Upper lobe of left lung (tissue), 6 donors: ENCODE results near the gene RNF4. TPM values are rescaled to one million over a fixed set of nuclear protein-coding genes. Genes with fewer than 3 reads are reported as not detected.
A peak's percentile ranks its signal among the peaks of the same experiment; 100 is the strongest.

Experiments
- ATAC-seq, 2 donors: fragments of 200-7000 bp; cut with Tn5 transposase; one replicate each; pipeline ENCODE4 v1.9.1; 2022; ENCODE audit warnings: mild to moderate bottlenecking in 2 of 2, moderate library complexity in 2 of 2; ENCODE audit not compliant: low FRiP score in 2 of 2
- DNase-seq, 2 donors: peaks; one replicate each; pipeline ENCODE4 v3.0.0-alpha.2; 2019 to 2020
- H3K27ac ChIP-seq, 4 donors: fragments of 200-600 bp; sonication (generic); one replicate each; pipeline ENCODE4 v1.5.1; 2016 to 2019
- H3K27me3 ChIP-seq, 4 donors: fragments of 200-600 bp; sonication (generic); one replicate each; pipeline ENCODE4 v1.5.1; 2017 to 2019
- H3K36me3 ChIP-seq, 4 donors: fragments of 200-600 bp; sonication (generic); one replicate each; pipeline ENCODE4 v1.5.1; 2016 to 2019
- H3K4me1 ChIP-seq, 4 donors: fragments of 200-600 bp; sonication (generic); one replicate each; pipeline ENCODE4 v1.5.1; 2018 to 2019
- H3K4me3 ChIP-seq, 4 donors: fragments of 200-600 bp; sonication (generic); one replicate each; pipeline ENCODE4 v1.5.1; 2017 to 2019; ENCODE audit warnings: mild to moderate bottlenecking in 2 of 4, moderate library complexity in 1 of 4
- H3K9me3 ChIP-seq, 4 donors: fragments of 200-600 bp; sonication (generic); one replicate each; pipeline ENCODE4 v1.5.1; 2018 to 2019
- EP300 ChIP-seq, 4 donors: sonication (generic); formaldehyde crosslinking; IDR thresholded peaks; one replicate each; pipeline ENCODE4 v1.5.1; 2017; ENCODE audit warnings: antibody characterized with exemption in 4 of 4, control low read depth in 2 of 4
- POLR2A ChIP-seq, 4 donors: fragments of 450-650 bp; IDR thresholded peaks; one replicate each; pipeline ENCODE4 v1.5.1; 2016 to 2017; ENCODE audit warnings: antibody characterized with exemption in 4 of 4, mild to moderate bottlenecking in 2 of 4
- POLR2AphosphoS5 ChIP-seq, 2 donors: sonication (generic); formaldehyde crosslinking; IDR thresholded peaks; one replicate each; pipeline ENCODE4 v1.5.1; 2017; ENCODE audit warnings: antibody characterized with exemption in 2 of 2
- WGBS, 2 donors: methylation state at CpG; one replicate each; pipeline ENCODE4 v1.1.5; 2017 to 2018; 5-methylcytosine and 5-hydroxymethylcytosine counted together
- total RNA-seq, 6 donors: library from RNA; depleted of rRNA in 4 of 6; stranded (reverse); fragments of >200 nt in 4 of 6; gene quantifications; one replicate each; pipeline versions ENCODE4 v1.1.0 to v1.2.1, GENCODE V29; 2016 to 2021
- TF ChIP-seq, protein P1 (sequence below), 6 experiments: fragments of 450-650 bp in 4 of 6; fragments of 200-600 bp in 2 of 6; sonication (generic) in 2 of 6; IDR thresholded peaks; one replicate each; pipeline ENCODE4 v1.5.1; 2016 to 2019; ENCODE audit warnings: antibody characterized with exemption in 6 of 6
- donor health status: DM: no; HTN: no; CAD: no; lungs with moderate emphysema.
- donor health status: DM: no; HTN: yes; CAD: no; lungs with severe emphysema.

The RNF4 gene
- total RNA-seq, 6 donors from 2014 or later, result 28.0 to 48.5 (median 43.3) TPM

DNA sequence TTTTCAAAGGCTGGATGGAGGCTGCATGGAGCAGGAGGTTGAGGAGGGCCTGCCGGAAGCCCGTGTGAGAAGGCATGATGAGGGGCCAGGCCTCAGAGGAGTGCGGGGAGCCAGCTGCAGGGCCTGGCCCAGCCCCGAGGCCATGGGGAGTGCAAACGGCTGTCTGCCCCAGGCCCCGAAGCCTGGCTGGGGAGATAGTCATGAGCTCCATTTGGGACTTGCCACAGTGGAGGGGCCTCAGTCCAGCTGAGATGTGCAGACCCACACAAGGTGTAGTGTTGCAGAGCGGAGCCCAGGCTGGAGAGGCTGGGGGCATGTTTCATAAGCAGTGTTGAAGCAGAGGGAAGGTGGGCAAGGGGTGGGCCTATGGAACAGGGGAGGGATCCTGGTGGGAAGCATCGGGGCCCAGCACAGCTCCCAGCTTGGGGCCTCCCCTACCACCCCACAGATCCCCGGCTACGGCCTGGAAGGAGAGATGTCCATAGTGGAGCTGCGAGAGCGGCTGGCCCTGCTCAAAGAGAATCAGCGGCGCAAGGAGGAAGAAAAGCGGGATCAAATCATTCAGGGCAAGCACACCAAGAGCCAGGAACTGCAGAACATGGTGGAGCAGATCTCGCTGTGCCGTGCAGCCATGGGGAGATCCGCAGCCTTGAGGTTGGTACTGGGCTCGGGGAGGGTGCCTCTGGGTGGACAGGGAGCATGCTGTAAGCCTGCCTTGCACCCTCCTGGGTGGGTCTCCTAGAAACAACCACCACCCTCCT, 9.1 kb upstream of the RNF4 start:
- ATAC-seq (peak in 1 of 2 donors; percentile 3), DNase-seq (peak in 1 of 2 donors; percentile 54)
- H3K4me3 ChIP-seq, result no peak overlapping the region
- WGBS, 2 donors, result 92 to 94% methylated on average over 18 to 19 of the region's 19 CpGs
- no peaks in the 10 kb centered on the region for H3K27me3 ChIP-seq
- H3K4me1 ChIP-seq, result peaks cover 9 to 15% (median 11%) of the 10 kb centered on the region in 4 donors
- H3K27ac ChIP-seq, result no peak overlapping the region
- no peak for TF ChIP-seq POLR2A (IDR thresholded peaks at IDR 0.05)
- TF ChIP-seq EP300 (IDR thresholded peaks at IDR 0.05), result no peak
- no peak for TF ChIP-seq POLR2AphosphoS5 (IDR thresholded peaks at IDR 0.05)
- TF ChIP-seq, protein P1, sequence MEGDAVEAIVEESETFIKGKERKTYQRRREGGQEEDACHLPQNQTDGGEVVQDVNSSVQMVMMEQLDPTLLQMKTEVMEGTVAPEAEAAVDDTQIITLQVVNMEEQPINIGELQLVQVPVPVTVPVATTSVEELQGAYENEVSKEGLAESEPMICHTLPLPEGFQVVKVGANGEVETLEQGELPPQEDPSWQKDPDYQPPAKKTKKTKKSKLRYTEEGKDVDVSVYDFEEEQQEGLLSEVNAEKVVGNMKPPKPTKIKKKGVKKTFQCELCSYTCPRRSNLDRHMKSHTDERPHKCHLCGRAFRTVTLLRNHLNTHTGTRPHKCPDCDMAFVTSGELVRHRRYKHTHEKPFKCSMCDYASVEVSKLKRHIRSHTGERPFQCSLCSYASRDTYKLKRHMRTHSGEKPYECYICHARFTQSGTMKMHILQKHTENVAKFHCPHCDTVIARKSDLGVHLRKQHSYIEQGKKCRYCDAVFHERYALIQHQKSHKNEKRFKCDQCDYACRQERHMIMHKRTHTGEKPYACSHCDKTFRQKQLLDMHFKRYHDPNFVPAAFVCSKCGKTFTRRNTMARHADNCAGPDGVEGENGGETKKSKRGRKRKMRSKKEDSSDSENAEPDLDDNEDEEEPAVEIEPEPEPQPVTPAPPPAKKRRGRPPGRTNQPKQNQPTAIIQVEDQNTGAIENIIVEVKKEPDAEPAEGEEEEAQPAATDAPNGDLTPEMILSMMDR (IDR thresholded peaks at IDR 0.05), result no peak
- H3K9me3 ChIP-seq, result no peaks in the 10 kb centered on the region
- no peaks in the 10 kb centered on the region for H3K36me3 ChIP-seq

DNA sequence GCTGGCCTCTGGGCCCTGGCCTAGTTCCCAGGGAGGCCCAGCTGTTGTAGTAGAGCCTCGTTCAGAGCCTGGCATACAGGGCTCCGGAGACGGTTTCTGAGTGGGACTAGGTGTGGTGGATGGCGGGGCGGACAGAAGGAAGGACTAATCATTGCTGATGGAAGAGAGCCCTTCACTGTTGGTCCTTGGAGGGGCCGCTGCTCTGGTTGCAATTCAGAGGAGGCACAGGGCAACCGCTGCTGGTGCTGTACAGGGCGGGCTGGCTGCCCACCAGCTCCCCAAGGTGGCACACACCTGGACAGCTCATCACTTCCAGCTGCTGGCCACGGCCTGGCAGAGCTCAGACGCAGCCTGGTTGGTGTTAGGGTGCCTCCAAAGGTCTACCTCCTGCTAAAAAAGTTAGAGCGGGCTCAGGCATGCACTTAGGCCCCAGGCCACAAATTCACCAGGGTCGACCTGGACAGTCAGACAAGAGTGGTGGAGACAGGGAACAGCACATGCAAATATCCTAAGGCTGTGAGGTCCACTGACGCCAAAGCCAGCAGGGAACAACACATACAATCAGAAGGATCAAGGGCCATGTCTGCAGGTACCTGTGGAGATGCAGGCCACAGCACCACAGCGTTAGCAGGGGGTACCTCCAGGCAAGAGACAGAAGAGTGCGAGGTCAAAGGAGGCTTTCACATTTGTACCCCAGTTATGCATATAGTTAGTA, 7.5 kb upstream of the RNF4 start:
- H3K4me3 ChIP-seq, result no peak overlapping the region
- ATAC-seq (no peak), DNase-seq (peak in 1 of 2 donors; percentile 47)
- peaks cover 9 to 15% (median 11%) of the 10 kb centered on the region in 4 donors for H3K4me1 ChIP-seq
- H3K9me3 ChIP-seq, result no peaks in the 10 kb centered on the region
- 87 to 88% methylated on average over 14 to 15 of the region's 15 CpGs for WGBS, 2 donors
- H3K27me3 ChIP-seq, result no peaks in the 10 kb centered on the region
- TF ChIP-seq POLR2A (IDR thresholded peaks at IDR 0.05), result no peak
- no peak for TF ChIP-seq EP300 (IDR thresholded peaks at IDR 0.05)
- TF ChIP-seq, protein P1 (IDR thresholded peaks at IDR 0.05), result no peak
- no peak for TF ChIP-seq POLR2AphosphoS5 (IDR thresholded peaks at IDR 0.05)
- H3K36me3 ChIP-seq, result no peaks in the 10 kb centered on the region
- H3K27ac ChIP-seq, result no peak overlapping the region

DNA sequence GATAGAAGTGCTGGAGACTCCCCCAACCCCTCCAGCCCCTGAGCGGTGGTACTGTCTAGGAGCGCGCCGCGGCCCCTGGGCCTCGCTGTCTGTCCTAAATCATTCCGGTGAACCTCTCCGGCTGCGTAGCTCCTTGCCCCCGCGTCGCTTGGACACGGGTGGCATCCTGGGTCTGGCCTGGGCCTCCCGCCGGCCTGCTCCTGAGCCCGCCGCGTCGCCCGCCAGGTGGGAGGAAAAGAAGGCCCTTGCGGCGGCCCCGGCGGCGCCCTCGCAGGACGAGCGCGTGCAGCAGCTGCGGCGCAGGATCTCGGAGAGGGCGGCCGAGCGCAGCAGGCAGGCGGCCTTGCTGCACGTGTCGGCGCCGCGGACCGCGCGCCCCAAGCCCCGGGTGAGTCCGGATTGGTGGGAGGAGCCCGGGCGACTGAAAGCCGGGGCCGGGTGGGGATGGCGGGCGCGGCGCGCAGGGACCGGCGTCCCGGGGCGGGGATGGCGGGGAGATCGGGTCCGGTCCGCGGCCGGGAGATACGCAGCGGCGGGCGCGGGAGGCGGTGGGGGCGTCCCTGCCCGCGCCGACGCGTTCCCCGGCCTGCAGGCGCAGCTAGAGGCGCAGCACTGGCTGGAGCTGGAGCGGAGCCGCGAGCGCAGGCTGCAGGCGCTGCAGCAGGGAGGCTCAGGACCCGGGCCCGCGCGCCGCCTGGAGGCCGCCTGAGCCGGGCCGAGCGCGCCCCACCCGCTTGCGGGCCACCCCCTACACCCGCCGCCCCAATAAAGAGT, 6.5 kb upstream of the RNF4 start:
- TF ChIP-seq, protein P1 (IDR thresholded peaks at IDR 0.05), result peak; percentile 50 to 77 (median 69)
- TF ChIP-seq POLR2A (IDR thresholded peaks at IDR 0.05), result no peak
- 10 to 22% methylated on average over 28 to 55 of the region's 99 CpGs for WGBS, 2 donors

DNA sequence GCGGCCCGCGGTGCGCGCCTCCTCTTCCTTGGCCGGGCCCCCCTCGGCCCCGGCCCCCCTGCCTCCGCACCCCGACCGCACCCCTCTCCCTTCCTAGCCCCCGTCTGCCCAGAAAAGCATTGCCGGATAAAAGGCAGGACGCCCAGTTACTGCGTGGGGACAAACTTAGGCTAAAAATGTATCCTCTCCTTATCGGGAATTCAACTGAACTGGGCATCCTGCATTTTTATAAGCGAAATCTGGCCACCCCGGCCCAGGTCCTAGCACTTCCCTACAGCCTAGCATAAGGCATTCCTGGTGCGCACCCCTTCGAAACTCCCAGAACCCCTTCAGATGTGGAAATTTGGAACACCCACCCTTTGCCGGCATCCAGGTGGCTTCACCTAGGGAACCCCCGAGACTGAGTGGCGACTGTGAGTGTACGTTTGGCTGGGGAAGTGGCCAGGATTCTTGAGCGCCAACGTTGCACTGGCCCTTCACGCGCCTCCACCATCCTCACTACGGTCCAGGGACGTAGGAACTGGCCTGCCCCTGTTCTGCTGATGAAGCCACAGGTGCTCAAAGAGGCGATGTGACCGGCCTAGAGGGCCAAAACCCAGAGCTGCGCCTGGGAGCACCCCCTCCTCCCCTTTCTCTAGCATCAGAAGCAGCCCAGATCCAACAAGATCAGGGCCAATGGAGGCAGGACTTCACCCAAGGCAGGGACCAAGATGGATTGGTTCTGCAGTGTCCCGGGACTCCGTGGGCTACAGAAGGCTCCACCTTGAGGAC, 5.7 kb upstream of the RNF4 start:
- H3K27me3 ChIP-seq, result no peaks in the 10 kb centered on the region
- peak overlapping the region in 1 of 4 donors; percentile 56 for H3K27ac ChIP-seq
- ATAC-seq, result no peak
- DNase-seq, result no peak
- H3K36me3 ChIP-seq, result no peaks in the 10 kb centered on the region
- no peaks in the 10 kb centered on the region for H3K9me3 ChIP-seq
- H3K4me3 ChIP-seq, result peak overlapping the region in 3 of 4 donors; percentile 55 to 67 (median 61)
- TF ChIP-seq, protein P1 (IDR thresholded peaks at IDR 0.05), result no peak
- TF ChIP-seq EP300 (IDR thresholded peaks at IDR 0.05) (no peak), POLR2AphosphoS5 (IDR thresholded peaks at IDR 0.05) (no peak), POLR2A (IDR thresholded peaks at IDR 0.05) (no peak)
- 37 to 51% methylated on average over 10 to 32 of the region's 35 CpGs for WGBS, 2 donors
- H3K4me1 ChIP-seq, result peaks cover 15 to 21% (median 17%) of the 10 kb centered on the region in 4 donors

More for the DNA sequence above, 6.5 kb upstream of the RNF4 start:
- H3K36me3 ChIP-seq, result no peaks in the 10 kb centered on the region
- no peaks in the 10 kb centered on the region for H3K27me3 ChIP-seq
- ATAC-seq (peak; percentile 64 to 96), DNase-seq (peak; percentile 65 to 94)
- H3K4me3 ChIP-seq, result peak overlapping the region; percentile 41 to 67 (median 58)
- H3K4me1 ChIP-seq, result peaks cover 9 to 15% (median 11%) of the 10 kb centered on the region in 4 donors
- H3K27ac ChIP-seq, result peak overlapping the region in 1 of 4 donors; percentile 56
- H3K9me3 ChIP-seq, result no peaks in the 10 kb centered on the region
